Mammary epithelial cell (primary cell): ENCODE results near the gene TRIM52.

ENCODE experiments used
- CTCF ChIP-seq, 2 donors: IDR thresholded peaks in 1 of 2; conservative IDR thresholded peaks in 1 of 2; 2 replicates each; pipeline ENCODE4 v1.5.1; 2011 to 2012; ENCODE audit warnings: inconsistent platforms in 2 of 2, low read length in 2 of 2, mild to moderate bottlenecking in 2 of 2, control low read depth in 1 of 2, low read depth in 1 of 2; ENCODE audit not compliant: insufficient read depth in 1 of 2; ENCODE audit errors: extremely low read depth in 1 of 2
- EZH2 ChIP-seq: IDR thresholded peaks from 2 replicates; pipeline ENCODE4 v1.6.1; 2012; ENCODE audit warnings: low read length, inconsistent platforms, borderline replicate concordance

- TF ChIP-seq CTCF (conservative IDR thresholded peaks at IDR 0.05 in 1 of 2, IDR thresholded peaks at IDR 0.05 in 1 of 2; ENCODE audit: extremely low read depth in 1 of 2, insufficient read depth in 1 of 2, low read depth in 1 of 2, low read length in 2 of 2) (no peak), EZH2 (no peak)
Measured at GRCh38 chr5:181248277-181248676, 12.7 kb downstream of the TRIM52 start.
